ENCODE measurements around the gene ZDHHC14. TPM values are rescaled to one million over a fixed set of nuclear protein-coding genes. Genes with fewer than 3 reads are reported as not detected.

Gene ZDHHC14
- total RNA-seq, 1 experiment from 2014 or later = 1.7 TPM

GRCh38 chr6:157608221-157609075 is 227.5 kb downstream of the ZDHHC14 start:
- H3K9ac ChIP-seq (ENCODE audit: extremely low read depth, insufficient read length, low read length) = no peak overlapping the region
- no peak overlapping the region for H2BK12ac ChIP-seq (ENCODE audit: insufficient read length, low read depth, low read length)
- no peak overlapping the region for H3K56ac ChIP-seq (ENCODE audit: insufficient read length, low read depth, low read length)
- H4K8ac ChIP-seq (replicated peaks; ENCODE audit: insufficient read length, low read depth, low read length) = no peak overlapping the region
- H2BK120ac ChIP-seq (ENCODE audit: low read depth, low read length, poor library complexity, severe bottlenecking) = no peak overlapping the region
- H3K14ac ChIP-seq (ENCODE audit: insufficient read depth, low read length) = no peak overlapping the region
- no peak for DNase-seq
- H3K27ac ChIP-seq (ENCODE audit: insufficient read length, low read depth, low read length) = no peak overlapping the region
- no peak overlapping the region for H2AFZ ChIP-seq (ENCODE audit: low read length)
- no peaks in the 10 kb centered on the region for H4K20me1 ChIP-seq (ENCODE audit: control insufficient read depth, insufficient read depth, insufficient read length)
- no peak overlapping the region for H4K5ac ChIP-seq (ENCODE audit: insufficient read length, low read depth, low read length)
- no peak overlapping the region for H2BK20ac ChIP-seq (ENCODE audit: low read depth, low read length, poor library complexity, severe bottlenecking)
- 0 out of 7 replicates have a peak, but pooled peaks cover 0 to 2% (median 0%) of the 10 kb centered on the region in 3 experiments for H3K36me3 Mint-ChIP-seq (ENCODE audit: insufficient read depth in 1 of 3, low read depth in 3 of 3)
- no peak for TF ChIP-seq CTCF (conservative IDR thresholded peaks at IDR 0.05)
- H4K91ac ChIP-seq (ENCODE audit: insufficient read length, low read depth, low read length) = no peak overlapping the region
- peaks cover 4% of the 10 kb centered on the region for H3K27me3 Mint-ChIP-seq (ENCODE audit: low read depth)
- H2BK5ac ChIP-seq (ENCODE audit: insufficient read length, low read length) = no peak overlapping the region
- H3K4me2 ChIP-seq (ENCODE audit: insufficient read depth, insufficient read length, low read length) = no peak overlapping the region
- H3K9me3 Mint-ChIP-seq = no peaks in the 10 kb centered on the region
- no peak overlapping the region; a peak in 1 of 5 replicates for H3K4me3 Mint-ChIP-seq
- no peak overlapping the region for H3K23ac ChIP-seq (ENCODE audit: insufficient read length, low read depth, low read length)
- H3T11ph ChIP-seq (ENCODE audit: low read length) = no peak overlapping the region
- H3K27me3 ChIP-seq (ENCODE audit: insufficient read depth, low read length) = no peaks in the 10 kb centered on the region
- H3K4me1 Mint-ChIP-seq = peaks cover 31 to 38% of the 10 kb centered on the region in 2 experiments
- H3K4me1 ChIP-seq (ENCODE audit: insufficient read depth, low read length) = peaks cover 11% of the 10 kb centered on the region; the same call in 1 of the 2 replicates
- no peaks in the 10 kb centered on the region for H3K9me3 ChIP-seq (ENCODE audit: control insufficient read depth, low read depth, low read length)
- no peaks in the 10 kb centered on the region for H3K23me2 ChIP-seq (ENCODE audit: insufficient read length, low read depth, low read length, poor library complexity, severe bottlenecking)
- no peaks in the 10 kb centered on the region for H3K79me2 ChIP-seq (ENCODE audit: insufficient read depth, low read length)
- H3K27ac Mint-ChIP-seq = peak overlapping the region in 2 of 3 experiments; percentile 36 to 75; a peak in 3 of 7 replicates
- WGBS (ENCODE audit: extremely low coverage, insufficient read length, low lambda C conversion rate) = no CpG with 5 or more reads among the region's 16 CpGs
- no peak overlapping the region for H3K4ac ChIP-seq (ENCODE audit: low read depth, low read length)
- no peaks in the 10 kb centered on the region for H3K79me1 ChIP-seq (ENCODE audit: insufficient read depth, low read depth, low read length, poor library complexity, severe bottlenecking)
- H2BK15ac ChIP-seq (ENCODE audit: low read depth, low read length) = no peak overlapping the region
- H2AK5ac ChIP-seq (ENCODE audit: insufficient read length, low read length) = no peak overlapping the region
- no peak overlapping the region for H3K18ac ChIP-seq (ENCODE audit: insufficient read length, low read depth, low read length)

Measured in H9 (cell line).